HepG2 (cell line): ENCODE results near the gene MYO15A. TPM values are rescaled to one million over a fixed set of nuclear protein-coding genes. Genes with fewer than 3 reads are reported as not detected.

Experiments used
- FOXJ3 ChIP-seq: sonication (generic); formaldehyde crosslinking; IDR thresholded peaks from 2 replicates; pipeline ENCODE4 v1.4.0; 2020; ENCODE audit warnings: missing genetic modification reagents, mild to moderate bottlenecking, borderline replicate concordance
- HCFC1 ChIP-seq: fragments of 150-350 bp; IDR thresholded peaks from 2 replicates; pipeline ENCODE4 v1.6.1; 2014; ENCODE audit warnings: low read depth, low read length
- HMG20A ChIP-seq: IDR thresholded peaks from 2 replicates; pipeline ENCODE4 v1.6.1; 2016; ENCODE audit warnings: borderline replicate concordance
- LCORL ChIP-seq, 2 experiments: fragments of 450-650 bp in 1 of 2; sonication (generic) in 1 of 2; formaldehyde crosslinking in 1 of 2; IDR thresholded peaks; 2 replicates each; pipeline versions ENCODE4 v1.5.0 to v1.6.1; 2017 to 2020; ENCODE audit warnings: antibody characterized with exemption in 1 of 2, missing genetic modification reagents in 1 of 2
- PAF1 ChIP-seq: IDR thresholded peaks from 2 replicates; pipeline ENCODE4 v1.6.1; 2016; ENCODE audit warnings: missing genetic modification reagents, missing compliant biosample characterization
- RARA ChIP-seq: IDR thresholded peaks from 2 replicates; pipeline ENCODE4 v1.6.1; 2016; ENCODE audit warnings: missing genetic modification reagents, missing compliant biosample characterization
- SAFB2 ChIP-seq: sonication (generic); formaldehyde crosslinking; IDR thresholded peaks from 2 replicates; pipeline ENCODE4 v1.5.1; 2020; ENCODE audit warnings: missing genetic modification reagents, low read depth, mild to moderate bottlenecking, borderline replicate concordance
- SALL1 ChIP-seq: sonication (generic); formaldehyde crosslinking; IDR thresholded peaks from 2 replicates; pipeline ENCODE4 v1.8.0; 2022; ENCODE audit warnings: mild to moderate bottlenecking, missing genetic modification reagents
- SAP130 ChIP-seq: IDR thresholded peaks from 2 replicates; pipeline ENCODE4 v1.6.1; 2016; ENCODE audit warnings: low read depth
- SP5 ChIP-seq: IDR thresholded peaks from 2 replicates; pipeline ENCODE4 v1.6.1; 2016; ENCODE audit warnings: low read depth, borderline replicate concordance
- SPEN ChIP-seq: sonication (generic); formaldehyde crosslinking; IDR thresholded peaks from 2 replicates; pipeline ENCODE4 v1.5.1; 2020; ENCODE audit warnings: low read depth, mild to moderate bottlenecking, missing genetic modification reagents
- TCF7 ChIP-seq: sonication (generic); IDR thresholded peaks from 2 replicates; pipeline ENCODE4 v1.6.1; 2016; ENCODE audit warnings: antibody characterized with exemption, low read depth
- U2AF2 ChIP-seq: fragments of 200-400 bp; formaldehyde crosslinking; IDR thresholded peaks from 2 replicates; pipeline ENCODE4 v1.6.1; 2017; ENCODE audit warnings: low read depth, mild to moderate bottlenecking, low read length
- ZBTB1 ChIP-seq: sonication (generic); formaldehyde crosslinking; IDR thresholded peaks from 2 replicates; pipeline ENCODE4 v1.4.0; 2020; ENCODE audit warnings: missing genetic modification reagents, borderline replicate concordance
- ZFX ChIP-seq: sonication (generic); formaldehyde crosslinking; IDR thresholded peaks from 2 replicates; pipeline ENCODE4 v1.4.0; 2020; ENCODE audit warnings: mild to moderate bottlenecking, low read depth, missing genetic modification reagents, moderate library complexity
- ZNF337 ChIP-seq: sonication (generic); formaldehyde crosslinking; IDR thresholded peaks from 2 replicates; pipeline ENCODE4 v1.5.1; 2020; ENCODE audit warnings: missing genetic modification reagents, low read depth, mild to moderate bottlenecking, borderline replicate concordance
- ZNF776 ChIP-seq: sonication (generic); formaldehyde crosslinking; IDR thresholded peaks from 2 replicates; pipeline ENCODE4 v1.4.0; 2020; ENCODE audit warnings: mild to moderate bottlenecking, missing genetic modification reagents
- ZNF790 ChIP-seq: sonication (generic); formaldehyde crosslinking; IDR thresholded peaks from 2 replicates; pipeline ENCODE4 v1.8.0; 2022; ENCODE audit warnings: missing genetic modification reagents, mild to moderate bottlenecking, borderline replicate concordance
- polyA plus RNA-seq, 8 experiments: library from polyadenylated mRNA; depleted of rRNA in 3 of 8; stranded (reverse) in 7 of 8; unstranded in 1 of 8; fragments of >200 nt; fragmentation: Illumina TruSeq in 4 of 8; extraction: Trizol in 4 of 8; gene quantifications; 2 replicates each; pipeline versions ENCODE4 v1.2.1 to v1.2.3, GENCODE V29; 2011 to 2016; ENCODE audit warnings: low read depth in 4 of 8, missing spikeins in 1 of 8, mixed read lengths in 1 of 8; ENCODE audit not compliant: insufficient read depth in 1 of 8
- total RNA-seq, 5 experiments: library from RNA; depleted of rRNA; stranded (reverse); fragments of >200 nt; fragmentation: Illumina TruSeq; extraction: Trizol; gene quantifications; 2 replicates each; pipeline ENCODE4 v1.2.3, GENCODE V29; 2016; ENCODE audit warnings: low read depth in 1 of 5
- TF ChIP-seq, protein P1 (sequence below): IDR thresholded peaks from 2 replicates; pipeline ENCODE4 v1.6.1; 2012; ENCODE audit warnings: inconsistent platforms
- TF ChIP-seq, protein P2 (sequence below): sonication (generic); formaldehyde crosslinking; IDR thresholded peaks from 2 replicates; pipeline ENCODE4 v1.5.1; 2020; ENCODE audit warnings: mild to moderate bottlenecking, missing genetic modification reagents, moderate library complexity
- TF ChIP-seq, protein P3 (sequence below): IDR thresholded peaks from 2 replicates; pipeline ENCODE4 v1.6.1; 2016; ENCODE audit warnings: low read depth, borderline replicate concordance
- TF ChIP-seq, protein P4 (sequence below): sonication (generic); formaldehyde crosslinking; IDR thresholded peaks from 2 replicates; pipeline ENCODE4 v1.9.0; 2022; ENCODE audit warnings: low read depth, missing genetic modification reagents
- TF ChIP-seq, protein P5 (sequence below): sonication (generic); formaldehyde crosslinking; IDR thresholded peaks from 2 replicates; pipeline ENCODE4 v1.4.0; 2020; ENCODE audit warnings: missing genetic modification reagents

MYO15A gene
- total and polyA plus RNA-seq, 2 of the 13 experiments (the other 11 are each of a cell fraction or from before 2014, with no cell fraction given): 0.07 to 0.20 TPM

DNA sequence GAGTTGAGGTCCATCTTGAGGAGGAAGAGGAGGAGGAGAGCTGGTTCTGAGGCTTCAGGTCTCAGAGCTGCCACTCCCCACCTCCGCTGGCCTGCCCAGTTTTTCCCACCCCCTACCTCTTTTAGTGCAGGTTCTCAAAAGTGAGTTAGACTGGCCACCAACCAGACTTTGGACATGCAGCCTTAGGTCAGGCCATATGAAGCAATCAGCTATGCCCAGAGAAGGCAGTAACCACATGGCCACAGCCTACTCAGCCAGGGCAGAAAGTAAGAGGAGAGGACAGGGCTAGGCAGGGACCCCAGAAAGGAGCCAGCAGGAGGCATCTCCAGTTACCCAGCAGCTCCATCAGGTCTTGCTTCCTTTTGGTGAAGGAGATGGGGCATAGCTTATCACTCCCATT lies 9.0 kb downstream of the MYO15A start (continued):
- TF ChIP-seq ZBTB1 (CRISPR knock-in tag) (no peak), HCFC1 (no peak), HMG20A (CRISPR knock-in tag) (no peak), FOXJ3 (CRISPR knock-in tag) (no peak), PAF1 (no peak), SP5 (no peak), LCORL (IDR thresholded peaks at IDR 0.05) (no peak), LCORL (CRISPR knock-in tag; IDR thresholded peaks at IDR 0.05) (peak; percentile 68; the same call in 1 of the 2 replicates), ZNF337 (no peak), SPEN (0 out of 2 replicates have a peak, but pooled peaks have one; percentile 36), U2AF2 (no peak), ZNF776 (CRISPR knock-in tag) (no peak), SALL1 (CRISPR knock-in tag) (0 out of 2 replicates have a peak, but pooled peaks have one; percentile 20), SAFB2 (CRISPR knock-in tag) (no peak), TCF7 (no peak), RARA (CRISPR knock-in tag) (0 out of 2 replicates have a peak, but pooled peaks have one; percentile 6), ZFX (CRISPR knock-in tag) (peak; percentile 29; the same call in 1 of the 2 replicates), SAP130 (CRISPR knock-in tag) (0 out of 2 replicates have a peak, but pooled peaks have one; percentile 33), ZNF790 (CRISPR knock-in tag) (no peak)
- TF ChIP-seq, protein P1, sequence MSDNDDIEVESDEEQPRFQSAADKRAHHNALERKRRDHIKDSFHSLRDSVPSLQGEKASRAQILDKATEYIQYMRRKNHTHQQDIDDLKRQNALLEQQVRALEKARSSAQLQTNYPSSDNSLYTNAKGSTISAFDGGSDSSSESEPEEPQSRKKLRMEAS: peak; percentile 54
- TF ChIP-seq, protein P2, sequence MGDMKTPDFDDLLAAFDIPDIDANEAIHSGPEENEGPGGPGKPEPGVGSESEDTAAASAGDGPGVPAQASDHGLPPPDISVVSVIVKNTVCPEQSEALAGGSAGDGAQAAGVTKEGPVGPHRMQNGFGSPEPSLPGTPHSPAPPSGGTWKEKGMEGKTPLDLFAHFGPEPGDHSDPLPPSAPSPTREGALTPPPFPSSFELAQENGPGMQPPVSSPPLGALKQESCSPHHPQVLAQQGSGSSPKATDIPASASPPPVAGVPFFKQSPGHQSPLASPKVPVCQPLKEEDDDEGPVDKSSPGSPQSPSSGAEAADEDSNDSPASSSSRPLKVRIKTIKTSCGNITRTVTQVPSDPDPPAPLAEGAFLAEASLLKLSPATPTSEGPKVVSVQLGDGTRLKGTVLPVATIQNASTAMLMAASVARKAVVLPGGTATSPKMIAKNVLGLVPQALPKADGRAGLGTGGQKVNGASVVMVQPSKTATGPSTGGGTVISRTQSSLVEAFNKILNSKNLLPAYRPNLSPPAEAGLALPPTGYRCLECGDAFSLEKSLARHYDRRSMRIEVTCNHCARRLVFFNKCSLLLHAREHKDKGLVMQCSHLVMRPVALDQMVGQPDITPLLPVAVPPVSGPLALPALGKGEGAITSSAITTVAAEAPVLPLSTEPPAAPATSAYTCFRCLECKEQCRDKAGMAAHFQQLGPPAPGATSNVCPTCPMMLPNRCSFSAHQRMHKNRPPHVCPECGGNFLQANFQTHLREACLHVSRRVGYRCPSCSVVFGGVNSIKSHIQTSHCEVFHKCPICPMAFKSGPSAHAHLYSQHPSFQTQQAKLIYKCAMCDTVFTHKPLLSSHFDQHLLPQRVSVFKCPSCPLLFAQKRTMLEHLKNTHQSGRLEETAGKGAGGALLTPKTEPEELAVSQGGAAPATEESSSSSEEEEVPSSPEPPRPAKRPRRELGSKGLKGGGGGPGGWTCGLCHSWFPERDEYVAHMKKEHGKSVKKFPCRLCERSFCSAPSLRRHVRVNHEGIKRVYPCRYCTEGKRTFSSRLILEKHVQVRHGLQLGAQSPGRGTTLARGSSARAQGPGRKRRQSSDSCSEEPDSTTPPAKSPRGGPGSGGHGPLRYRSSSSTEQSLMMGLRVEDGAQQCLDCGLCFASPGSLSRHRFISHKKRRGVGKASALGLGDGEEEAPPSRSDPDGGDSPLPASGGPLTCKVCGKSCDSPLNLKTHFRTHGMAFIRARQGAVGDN (CRISPR knock-in tag): peak; percentile 38; the same call in 1 of the 2 replicates
- TF ChIP-seq, protein P3, sequence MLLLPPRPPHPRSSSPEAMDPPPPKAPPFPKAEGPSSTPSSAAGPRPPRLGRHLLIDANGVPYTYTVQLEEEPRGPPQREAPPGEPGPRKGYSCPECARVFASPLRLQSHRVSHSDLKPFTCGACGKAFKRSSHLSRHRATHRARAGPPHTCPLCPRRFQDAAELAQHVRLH (CRISPR knock-in tag): no peak
- TF ChIP-seq, protein P4, sequence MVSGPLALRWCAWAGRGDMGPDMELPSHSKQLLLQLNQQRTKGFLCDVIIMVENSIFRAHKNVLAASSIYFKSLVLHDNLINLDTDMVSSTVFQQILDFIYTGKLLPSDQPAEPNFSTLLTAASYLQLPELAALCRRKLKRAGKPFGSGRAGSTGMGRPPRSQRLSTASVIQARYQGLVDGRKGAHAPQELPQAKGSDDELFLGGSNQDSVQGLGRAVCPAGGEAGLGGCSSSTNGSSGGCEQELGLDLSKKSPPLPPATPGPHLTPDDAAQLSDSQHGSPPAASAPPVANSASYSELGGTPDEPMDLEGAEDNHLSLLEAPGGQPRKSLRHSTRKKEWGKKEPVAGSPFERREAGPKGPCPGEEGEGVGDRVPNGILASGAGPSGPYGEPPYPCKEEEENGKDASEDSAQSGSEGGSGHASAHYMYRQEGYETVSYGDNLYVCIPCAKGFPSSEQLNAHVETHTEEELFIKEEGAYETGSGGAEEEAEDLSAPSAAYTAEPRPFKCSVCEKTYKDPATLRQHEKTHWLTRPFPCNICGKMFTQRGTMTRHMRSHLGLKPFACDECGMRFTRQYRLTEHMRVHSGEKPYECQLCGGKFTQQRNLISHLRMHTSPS (CRISPR knock-in tag): peak; percentile 46; the same call in 1 of the 2 replicates
- TF ChIP-seq, protein P5, sequence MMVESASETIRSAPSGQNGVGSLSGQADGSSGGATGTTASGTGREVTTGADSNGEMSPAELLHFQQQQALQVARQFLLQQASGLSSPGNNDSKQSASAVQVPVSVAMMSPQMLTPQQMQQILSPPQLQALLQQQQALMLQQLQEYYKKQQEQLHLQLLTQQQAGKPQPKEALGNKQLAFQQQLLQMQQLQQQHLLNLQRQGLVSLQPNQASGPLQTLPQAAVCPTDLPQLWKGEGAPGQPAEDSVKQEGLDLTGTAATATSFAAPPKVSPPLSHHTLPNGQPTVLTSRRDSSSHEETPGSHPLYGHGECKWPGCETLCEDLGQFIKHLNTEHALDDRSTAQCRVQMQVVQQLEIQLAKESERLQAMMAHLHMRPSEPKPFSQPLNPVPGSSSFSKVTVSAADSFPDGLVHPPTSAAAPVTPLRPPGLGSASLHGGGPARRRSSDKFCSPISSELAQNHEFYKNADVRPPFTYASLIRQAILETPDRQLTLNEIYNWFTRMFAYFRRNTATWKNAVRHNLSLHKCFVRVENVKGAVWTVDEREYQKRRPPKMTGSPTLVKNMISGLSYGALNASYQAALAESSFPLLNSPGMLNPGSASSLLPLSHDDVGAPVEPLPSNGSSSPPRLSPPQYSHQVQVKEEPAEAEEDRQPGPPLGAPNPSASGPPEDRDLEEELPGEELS (CRISPR knock-in tag): no peak
